CD4-positive, alpha-beta T cell treated with Interleukin-4 for 1 hour (primary cell): ENCODE measurements around the gene OR6Y1.
A peak's percentile ranks its signal among the peaks of the same experiment; 100 is the strongest.

Experiments used
- DNase-seq, 2 donors: peaks; one replicate each; pipeline ENCODE4 v3.0.0-alpha.2; 2020 to 2022

The OR6Y1 gene, protein sequence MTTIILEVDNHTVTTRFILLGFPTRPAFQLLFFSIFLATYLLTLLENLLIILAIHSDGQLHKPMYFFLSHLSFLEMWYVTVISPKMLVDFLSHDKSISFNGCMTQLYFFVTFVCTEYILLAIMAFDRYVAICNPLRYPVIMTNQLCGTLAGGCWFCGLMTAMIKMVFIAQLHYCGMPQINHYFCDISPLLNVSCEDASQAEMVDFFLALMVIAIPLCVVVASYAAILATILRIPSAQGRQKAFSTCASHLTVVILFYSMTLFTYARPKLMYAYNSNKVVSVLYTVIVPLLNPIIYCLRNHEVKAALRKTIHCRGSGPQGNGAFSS

DNA sequence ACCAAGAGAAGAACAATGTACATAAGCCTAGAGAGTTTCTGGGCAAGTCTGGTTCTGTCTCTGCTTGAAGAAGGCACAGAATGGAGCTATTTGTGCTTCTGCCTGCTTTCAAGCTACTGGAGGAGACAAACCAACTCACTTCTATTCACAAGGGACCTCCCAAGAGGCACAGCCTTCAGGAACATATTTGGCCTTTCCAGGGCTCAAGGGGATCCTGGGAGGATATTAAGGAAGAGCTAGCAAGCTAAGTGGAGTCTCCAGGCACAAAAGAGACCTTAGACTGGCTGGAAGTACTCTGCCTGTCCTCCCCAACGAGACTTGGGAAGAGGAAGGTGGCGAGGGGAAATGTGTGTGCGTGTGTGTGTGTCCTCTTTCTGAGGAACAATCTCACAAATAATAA, at the start of gene OR6Y1:
TSS of gene OR6Y1 (minus strand) at position 54 of the 400 bp plus-strand sequence. CDS start 6,300 bp downstream, outside the sequence.
- no peak for DNase-seq

DNA sequence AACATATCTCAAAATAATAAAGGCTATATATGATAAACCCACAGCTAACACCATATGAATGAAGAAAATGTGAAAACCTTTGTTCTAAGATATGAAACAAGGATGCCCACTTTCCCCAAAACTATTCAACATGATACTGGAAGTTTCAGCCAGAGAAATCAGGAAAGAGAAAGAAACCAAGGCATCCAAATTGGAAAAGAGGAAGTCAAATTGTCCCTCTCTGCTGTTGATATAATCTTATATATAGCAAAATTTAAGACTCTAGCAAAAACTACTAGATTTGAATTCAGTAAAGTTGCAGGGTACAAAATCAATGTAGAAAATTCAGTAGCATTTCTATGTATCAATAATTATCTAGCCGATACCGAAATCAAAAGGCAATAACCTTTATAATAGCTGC, 46.5 kb upstream of the OR6Y1 start:
- no peak for DNase-seq

DNA sequence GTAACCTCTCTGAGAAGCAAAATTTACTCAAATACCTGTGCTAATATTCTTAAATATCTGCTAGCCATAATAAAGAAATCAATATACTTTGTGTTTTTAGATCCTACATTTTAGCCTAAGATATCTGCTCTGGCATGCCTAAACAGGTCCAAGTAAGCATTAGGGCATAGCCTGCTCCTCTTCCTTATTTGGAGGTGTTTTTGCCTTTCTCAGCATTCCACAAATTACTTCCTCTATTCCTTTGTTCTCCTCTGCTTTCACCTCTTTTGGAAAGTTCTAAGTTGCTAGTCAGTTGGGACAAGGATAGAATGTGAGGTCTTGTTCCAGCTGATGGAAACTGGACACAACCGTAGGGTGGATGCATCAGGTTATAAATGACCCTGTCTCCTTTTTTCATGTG, 32.7 kb upstream of the OR6Y1 start:
- no peak for DNase-seq

DNA sequence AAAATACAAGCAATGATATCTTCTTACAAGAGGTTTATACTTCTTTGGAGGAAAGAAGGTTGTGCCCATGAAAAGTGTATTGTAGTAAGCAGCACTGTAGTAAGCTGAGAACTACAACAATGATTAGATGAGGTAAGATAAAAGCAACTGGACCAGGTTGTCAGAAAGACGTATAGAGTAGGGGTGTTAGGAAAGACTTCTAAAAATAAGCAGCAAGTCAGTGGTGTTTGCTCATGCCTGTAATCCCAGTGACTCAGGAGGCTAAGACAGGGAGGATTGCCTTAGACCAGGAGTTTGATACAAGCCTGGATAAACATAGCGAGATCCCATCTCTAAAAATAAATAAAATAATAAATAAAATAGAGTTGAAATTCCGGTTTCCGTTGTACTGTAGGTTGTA, 29.8 kb upstream of the OR6Y1 start:
- no peak for DNase-seq

DNA sequence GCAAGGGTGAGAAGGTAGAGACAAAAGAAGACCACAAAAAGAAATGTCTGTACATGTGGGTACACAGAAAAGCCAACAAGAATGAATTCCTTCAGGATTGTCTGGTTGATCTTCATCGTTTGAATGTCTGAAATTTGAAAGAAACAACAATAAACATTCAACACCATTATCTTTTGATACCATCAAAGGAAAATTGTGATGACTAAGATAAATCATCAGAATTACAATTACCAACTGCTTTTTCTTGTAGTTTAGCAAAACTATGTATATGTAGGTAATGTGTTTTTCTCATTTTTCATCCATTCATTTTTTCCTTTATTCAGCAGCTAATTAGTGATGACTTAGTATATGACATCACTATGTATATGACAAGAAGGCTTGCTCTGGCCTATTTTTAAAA, 25.5 kb upstream of the OR6Y1 start, which contains the start of gene OR10X1:
TSS of gene OR10X1 (minus strand) at position 167 of the 400 bp plus-strand sequence. CDS start at position 167, 0 bp downstream.
- no peak for DNase-seq

DNA sequence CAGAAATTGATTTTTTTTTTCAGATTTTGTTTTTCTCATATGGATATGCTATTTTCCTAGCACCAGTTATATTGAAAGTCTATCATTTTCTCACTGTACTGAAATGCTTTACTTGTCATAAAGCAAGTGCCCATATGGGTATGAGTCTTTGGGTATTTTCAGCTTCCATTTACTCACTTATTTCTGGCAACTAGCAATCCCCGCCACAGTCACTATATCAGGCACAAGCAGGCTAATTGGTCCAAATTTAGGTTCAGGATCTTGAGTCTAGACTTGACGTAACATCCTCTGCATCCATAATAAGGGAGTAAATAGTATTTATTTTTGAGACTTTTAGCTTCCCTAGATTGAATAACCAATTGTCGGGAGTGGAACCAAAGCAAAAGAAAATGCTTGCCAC, 23.4 kb upstream of the OR6Y1 start:
- no peak for DNase-seq

DNA sequence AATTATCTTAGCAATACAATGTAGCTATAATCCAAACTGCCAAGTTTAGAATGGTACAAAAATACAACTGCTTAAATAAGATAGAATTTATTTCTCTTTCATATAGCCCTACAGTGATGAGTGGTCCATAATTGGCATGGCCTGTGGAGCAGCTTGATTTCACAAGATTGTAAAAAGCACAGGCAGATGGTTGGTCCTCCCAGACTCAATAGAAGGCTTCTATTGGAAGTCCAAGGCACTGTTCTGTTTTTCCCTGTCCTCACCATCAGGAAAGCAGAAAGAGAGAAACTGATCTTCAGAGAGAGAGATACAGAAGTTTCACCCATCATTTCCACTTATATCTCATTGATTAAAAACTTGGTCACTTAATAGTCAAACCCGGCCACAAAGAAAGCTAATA, 18.0 kb upstream of the OR6Y1 start:
- DNase-seq, result no peak

DNA sequence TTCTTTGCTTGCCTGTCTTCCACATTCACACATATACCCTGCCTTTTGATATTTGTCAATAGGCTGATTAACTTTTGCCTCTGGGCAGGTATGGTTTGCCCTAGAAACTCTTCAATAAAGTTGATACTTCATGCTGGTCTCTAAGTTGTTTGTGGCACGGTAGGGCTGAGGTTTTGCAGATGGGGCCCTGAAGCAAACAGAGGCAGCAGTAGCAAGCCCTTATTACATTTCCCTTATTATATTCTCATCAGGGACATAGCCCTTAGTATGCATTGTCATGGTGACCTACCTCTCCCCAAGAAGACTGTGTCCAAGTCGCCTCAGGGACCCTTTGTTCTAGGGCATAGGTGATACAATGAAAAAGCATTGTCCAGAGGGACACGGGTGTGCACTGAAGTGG, 16.3 kb upstream of the OR6Y1 start, which contains the start of gene OR6P1:
TSS of gene OR6P1 (minus strand) at position 101 of the 400 bp plus-strand sequence. CDS start 6,976 bp downstream, outside the sequence.
- DNase-seq, result no peak

DNA sequence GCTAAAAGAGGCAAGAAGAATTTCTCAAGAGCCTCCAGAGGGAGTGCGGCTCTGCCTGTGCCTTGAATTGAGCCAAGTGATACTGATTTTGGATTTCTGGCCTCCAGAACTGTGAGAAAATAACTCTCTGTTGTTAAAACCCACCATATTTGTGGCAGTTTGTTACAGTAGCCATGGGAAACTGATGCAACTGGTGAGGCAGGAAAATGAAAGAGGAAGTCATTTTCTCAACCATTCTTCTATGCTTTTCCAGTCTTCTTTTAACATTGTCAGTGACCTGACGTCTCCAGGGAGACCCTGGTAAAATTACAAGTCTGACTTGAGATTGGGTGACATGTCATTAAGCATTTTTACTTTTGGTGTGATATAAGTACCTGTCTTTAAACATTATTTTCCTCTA, 10.4 kb upstream of the OR6Y1 start:
- no peak for DNase-seq

DNA sequence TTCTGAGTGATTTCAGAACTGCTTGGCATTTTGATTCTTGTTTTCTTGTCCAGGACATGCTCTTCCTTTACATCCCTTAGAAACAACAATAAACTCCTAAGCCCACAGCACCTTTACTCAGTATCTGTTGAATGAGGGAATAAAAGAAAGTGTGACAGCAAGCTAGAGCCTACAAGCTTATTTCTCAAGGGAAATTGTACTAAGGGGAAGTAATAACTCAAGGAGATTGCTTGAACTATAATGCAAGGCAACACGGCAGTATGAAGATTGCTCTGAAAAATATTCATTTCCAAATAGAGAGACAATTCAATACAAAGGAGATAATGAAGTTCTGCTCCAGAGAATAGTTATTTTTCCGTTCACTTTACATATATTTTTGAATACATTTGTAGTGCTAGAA, 9.6 kb upstream of the OR6Y1 start:
- DNase-seq, result no peak

DNA sequence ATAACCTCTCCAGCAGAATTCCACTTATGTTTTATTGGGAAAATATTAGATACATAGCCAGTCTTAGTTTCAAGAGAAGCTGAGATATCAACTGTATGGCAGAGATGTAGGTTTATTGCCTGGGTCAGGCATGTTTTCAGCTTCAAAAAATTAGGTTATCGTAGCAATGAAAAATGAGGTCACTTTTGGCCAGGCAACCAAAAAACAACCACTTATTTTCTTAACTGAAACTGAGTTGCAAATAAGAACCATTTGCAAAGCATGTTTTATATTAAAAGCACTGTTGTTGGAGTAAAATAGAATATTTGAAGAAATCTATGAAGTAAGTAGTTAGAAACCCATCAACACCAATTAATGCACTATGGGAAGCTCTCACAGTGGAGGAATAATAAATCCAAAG, 5.5 kb upstream of the OR6Y1 start:
- no peak for DNase-seq

DNA sequence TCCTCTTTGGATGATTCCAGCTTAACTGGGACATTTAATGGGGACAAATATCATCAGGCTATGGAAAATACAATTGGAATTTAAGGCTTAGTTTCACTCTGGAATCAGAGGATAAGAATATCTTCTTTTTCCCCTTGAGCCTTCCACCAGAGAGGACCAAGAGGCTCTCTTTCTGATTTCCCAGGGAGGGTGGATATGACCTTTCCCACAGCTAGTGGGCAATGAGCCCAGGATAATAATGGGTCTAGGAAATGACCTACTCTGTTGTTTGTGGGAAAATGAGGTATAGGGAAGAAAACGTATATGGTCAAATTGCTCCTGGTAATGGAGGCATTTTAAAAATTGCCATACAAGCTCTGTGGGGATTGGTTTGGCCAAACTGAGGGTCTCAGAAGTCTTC, 1.9 kb downstream of the OR6Y1 start:
- DNase-seq, result no peak

DNA sequence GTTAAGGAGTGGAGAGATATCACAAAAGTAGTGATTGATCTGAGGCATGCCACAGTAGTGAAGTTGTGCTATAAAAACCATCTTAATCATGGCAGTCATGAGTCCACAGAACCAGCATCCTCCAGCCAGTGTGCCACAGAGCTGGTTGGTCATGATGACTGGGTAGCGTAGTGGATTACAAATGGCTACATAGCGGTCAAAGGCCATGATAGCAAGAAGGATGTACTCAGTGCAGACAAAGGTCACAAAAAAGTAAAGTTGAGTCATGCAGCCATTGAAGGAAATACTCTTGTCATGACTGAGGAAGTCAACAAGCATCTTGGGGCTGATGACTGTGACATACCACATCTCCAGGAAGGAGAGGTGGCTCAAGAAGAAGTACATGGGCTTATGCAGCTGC, 6.7 kb downstream of the OR6Y1 start:
- DNase-seq, result no peak

DNA sequence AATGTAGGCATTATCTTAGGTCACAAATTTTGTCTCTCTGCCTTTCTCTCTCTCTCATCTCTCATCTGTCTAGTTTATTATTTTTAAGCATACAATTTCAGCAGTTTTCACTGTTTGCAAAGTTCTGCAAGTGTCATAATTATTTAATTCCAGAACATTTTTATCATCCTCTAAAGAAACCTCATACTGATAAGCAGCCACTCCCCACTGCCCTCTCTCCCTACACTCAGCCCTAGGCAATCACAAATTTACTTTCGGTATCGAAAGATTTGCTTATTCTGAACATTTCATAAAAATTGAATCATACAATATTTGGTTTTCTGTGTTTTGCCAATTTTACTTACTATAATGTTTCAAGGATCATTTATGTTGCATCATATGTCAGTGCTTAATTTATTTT, 16.6 kb downstream of the OR6Y1 start:
- DNase-seq, result no peak

DNA sequence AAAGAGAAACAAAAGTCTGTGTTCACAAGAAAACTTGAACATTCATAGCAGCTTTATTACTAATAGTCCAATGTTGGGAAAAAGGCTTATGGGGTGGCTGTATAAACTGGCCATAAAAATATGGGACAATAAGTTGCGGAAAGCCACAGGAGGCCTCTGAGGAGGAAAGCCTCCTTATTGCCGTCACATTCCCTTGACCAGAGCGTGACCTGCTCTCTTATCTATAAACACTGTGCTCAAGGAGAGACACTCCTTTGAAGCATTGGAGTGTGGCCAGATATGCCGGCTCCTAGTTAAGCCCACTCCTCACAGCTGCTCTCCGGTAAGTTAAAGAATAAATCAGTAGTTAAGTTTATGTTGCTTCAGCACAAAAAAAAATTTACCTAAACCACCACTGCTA, 19.7 kb downstream of the OR6Y1 start:
- no peak for DNase-seq

DNA sequence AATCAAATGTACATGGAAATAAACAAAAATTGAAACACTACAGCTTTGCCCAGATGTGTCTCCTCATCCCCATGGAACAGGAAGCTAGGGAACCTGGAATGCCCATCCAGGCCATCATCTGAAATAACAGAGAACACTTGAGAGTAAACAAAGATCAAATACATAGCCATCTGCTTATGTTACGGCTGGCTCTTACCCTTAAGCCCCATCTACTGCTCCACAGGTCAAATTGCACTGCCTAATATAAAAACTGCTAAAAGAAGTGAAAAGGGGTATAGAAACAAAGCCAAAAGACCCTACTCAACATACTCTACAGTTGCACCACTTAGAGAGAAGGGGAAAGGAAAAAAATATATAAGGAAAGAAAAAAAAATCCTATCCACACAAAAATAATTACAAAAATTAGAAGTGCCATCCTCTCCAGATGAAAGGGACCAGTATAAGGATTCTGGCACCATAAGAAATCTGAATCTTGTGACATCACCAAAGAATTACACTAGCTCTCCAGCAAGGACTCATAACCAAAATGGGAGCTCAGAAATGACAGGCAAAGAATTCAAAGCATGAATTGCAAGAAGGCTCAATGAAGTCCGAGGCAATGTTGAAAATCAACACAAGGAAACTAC, 26.9 kb downstream of the OR6Y1 start:
- DNase-seq, result peak in 1 of 2 donors; percentile 22

DNA sequence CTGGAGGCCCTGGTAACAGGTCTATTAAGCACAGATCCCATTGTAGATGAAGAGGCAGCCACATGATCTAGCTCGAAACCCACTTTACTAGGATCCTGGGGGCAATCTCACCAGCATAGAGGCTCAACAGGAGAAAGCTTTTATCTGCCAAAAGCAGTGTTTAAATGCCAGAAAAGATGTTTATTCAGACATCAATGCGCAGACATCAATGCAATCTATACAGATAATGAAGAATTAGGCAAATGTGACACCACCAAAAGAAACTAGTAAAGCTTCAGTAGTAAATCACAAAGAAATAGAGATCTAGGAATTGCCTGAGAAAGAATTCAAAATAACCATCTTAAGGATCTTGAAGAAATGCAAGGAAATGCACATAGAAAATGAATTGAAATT, 32.5 kb downstream of the OR6Y1 start:
- DNase-seq, result no peak

DNA sequence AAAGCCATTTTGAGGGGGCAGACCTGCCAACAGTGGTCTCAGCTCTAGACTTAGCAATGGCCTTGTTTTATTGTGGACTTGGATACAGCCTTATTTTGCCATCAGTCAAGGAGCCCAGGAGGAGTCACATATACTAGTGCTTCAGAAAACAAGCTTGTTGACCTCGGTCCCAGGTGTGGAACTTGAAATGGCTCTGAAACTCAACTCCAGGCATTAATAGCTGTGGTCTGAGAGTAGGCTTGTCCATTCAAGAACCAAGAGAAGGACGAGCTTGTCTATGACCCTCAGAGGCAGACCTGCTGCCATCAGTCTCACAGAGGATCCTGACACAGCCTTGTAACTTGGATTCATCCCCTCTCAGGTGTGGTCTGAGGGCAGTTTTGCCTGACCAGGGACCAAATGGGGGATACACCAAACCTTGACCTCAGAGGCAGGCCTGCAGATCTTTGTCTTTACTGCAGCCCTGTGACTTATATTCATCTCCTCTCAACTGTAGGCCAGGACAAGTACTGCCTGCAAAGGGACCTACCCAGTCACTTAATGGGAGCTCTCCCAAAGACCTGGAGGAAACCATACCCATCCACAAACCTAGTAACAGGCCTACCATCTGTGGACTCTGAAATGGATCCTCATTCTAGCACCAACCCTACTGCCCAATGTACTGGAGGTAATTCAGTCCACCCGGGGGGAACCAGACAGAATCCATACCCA, 33.1 kb downstream of the OR6Y1 start:
- no peak for DNase-seq

DNA sequence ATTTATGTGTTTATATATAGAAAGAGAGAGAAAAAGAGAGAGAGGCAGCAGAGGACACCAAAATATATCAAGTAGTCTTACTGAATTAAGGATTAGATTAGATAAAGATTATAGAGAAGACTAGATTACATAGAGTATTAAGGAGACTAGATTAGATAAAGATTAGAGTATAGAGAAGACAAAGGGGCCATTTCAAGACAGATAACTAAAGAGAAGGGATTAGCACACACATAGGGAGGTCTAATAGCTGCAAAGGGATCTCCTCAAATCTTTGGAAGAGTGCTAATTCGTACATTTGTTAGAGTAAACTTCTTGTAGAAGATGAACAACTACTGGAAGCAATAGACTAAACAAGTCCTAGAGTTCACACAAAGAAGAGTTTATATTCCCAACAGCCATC, 34.2 kb downstream of the OR6Y1 start:
- no peak for DNase-seq

DNA sequence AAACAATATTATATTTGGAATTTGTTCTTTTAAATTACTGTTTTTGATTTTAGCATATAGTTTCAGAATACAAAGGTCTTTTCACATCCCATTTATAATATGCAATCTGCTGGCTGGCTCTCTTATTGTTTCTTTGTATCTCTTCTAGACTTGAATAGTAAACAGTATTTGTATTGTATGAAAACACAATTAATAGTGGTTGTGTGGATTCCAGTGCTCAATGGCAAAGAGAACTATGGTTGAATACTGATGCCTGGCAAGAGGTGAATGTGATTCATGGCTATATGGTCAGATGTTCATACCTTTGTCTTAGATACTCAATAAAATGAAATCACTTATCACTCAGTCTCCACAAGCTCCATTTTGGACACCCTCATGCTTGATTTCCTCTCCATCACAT, 37.2 kb downstream of the OR6Y1 start:
- no peak for DNase-seq

DNA sequence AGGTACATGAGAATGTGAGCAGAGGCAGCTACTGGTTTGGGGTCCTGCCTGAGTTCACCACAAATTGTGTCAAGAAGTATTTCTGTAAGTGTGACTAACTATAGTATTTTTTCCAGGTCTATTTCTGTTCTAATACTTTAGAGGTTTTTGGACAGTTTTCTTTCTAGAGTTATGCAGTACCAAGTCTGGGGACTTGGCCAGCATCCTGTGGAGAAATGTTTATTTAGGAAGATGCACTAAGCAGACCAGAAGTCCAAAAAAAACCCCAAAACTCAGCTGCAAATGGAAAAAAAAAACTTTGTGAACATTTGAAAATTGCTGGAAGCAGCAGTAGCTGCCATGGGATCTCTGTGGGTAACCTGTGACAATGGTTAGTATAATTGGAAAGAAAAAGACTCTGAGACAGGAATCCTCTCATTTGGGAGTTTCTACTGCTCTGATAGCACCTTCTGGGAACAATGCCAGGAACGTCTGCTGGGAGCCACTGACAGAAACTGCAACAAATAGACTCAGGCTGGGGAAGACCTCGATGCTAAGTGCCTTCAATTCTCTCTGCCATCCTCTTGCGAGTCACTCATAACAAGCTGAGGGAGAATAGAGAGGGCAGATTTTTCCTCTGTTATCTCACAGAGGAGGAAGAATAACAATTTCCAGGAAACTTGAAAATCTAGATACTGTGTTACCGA, 44.6 kb downstream of the OR6Y1 start:
- no peak for DNase-seq

DNA sequence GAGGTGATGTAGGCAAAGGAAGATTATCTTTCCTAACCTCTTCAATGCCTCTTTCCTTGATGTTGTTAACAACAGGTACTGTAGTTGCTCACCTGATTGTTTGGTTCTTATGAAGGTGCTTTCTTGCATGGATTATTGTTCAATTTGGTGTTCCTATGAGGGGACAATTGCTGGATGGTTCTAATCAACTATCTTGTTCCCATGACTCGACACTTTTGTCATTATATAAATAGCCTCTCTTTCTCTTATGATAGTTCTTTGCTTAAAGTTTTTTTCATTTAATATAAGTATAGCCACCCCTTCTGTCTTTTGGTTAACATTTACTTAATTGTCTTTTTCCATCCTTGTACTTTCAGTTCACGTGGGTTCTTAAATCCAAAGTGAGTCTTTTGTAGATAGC, 46.7 kb downstream of the OR6Y1 start:
- DNase-seq, result no peak

DNA sequence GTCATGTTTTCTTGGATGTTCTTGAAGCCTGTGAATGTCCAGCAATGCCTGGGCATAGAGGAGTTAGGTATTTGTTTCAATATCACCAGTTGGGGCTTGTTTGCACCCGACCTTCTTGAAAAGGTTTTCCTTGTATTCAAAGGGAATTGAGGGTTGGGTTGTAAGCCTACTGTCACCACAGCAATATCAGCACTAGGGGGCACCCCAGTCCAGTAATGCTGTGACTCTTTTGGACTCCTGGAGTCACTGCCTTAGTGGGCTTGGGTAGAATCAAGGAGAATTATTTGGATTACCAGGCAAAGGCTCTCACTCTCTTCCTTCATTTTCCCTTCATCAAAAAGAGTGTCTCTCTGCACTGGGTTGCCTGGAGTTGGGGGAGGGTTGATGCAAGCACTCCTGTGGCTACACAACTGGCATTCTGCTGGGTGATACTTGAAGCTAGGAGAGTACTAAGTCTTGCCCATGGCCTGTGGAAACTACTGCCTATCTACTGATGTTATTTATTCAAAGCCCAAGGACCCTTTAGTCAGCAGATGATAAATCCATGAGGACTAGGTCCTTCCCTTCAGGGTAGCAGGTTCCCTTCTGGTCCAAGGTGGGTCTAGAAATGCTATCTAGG, 47.7 kb downstream of the OR6Y1 start:
- DNase-seq, result peak; percentile 51 to 52
